ENCODE data around the gene HCFC2. TPM values are rescaled to one million over a fixed set of nuclear protein-coding genes. Genes with fewer than 3 reads are reported as not detected.

Gene HCFC2
- total and polyA plus RNA-seq, 8 donors = 2.9 to 50.1 (median 11.9) TPM

GRCh38 chr12:104142543-104142942 lies 78.2 kb downstream of the HCFC2 start:
- H3K9me3 ChIP-seq = no peaks in the 10 kb centered on the region
- TF ChIP-seq CTCF (IDR thresholded peaks at IDR 0.05) (no peak), POLR2AphosphoS5 (IDR thresholded peaks at IDR 0.05) (no peak), POLR2A (IDR thresholded peaks at IDR 0.05) (no peak), EP300 (IDR thresholded peaks at IDR 0.05) (no peak)
- DNase-seq = no peak
- WGBS, 5 donors = 83 to 85% (median 84%) methylated on average over 2 of the region's 2 CpGs
- H3K27me3 ChIP-seq = no peaks in the 10 kb centered on the region
- no peak overlapping the region for H3K4me3 ChIP-seq
- peaks cover 4 to 11% (median 8%) of the 10 kb centered on the region in 4 donors for H3K4me1 ChIP-seq
- H3K27ac ChIP-seq = no peak overlapping the region
- no peaks in the 10 kb centered on the region for H3K36me3 ChIP-seq
- intact Hi-C loops (cut with DNase I; ENCODE audit: low total_unique reads) = no loop called here

DNA sequence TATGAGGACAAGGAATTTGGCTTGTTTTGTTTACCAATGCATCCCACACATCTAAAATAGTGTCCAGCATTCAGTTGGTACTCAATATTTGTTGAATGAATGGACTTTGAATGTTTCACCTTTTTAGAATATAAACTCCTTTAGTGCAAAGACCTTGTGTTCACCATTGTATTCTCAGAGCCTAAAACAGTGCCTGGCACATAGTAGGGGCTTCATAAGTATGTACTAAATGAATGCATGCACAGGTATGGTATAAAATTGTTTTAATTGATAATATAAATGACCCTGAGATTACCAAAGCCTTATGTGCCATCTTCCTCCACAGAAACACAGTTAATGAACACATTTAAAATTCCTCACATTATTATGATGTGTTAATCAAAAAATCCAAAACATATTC lies 78.7 kb downstream of the HCFC2 start:
- DNase-seq = no peak
- H3K9me3 ChIP-seq = no peaks in the 10 kb centered on the region
- TF ChIP-seq EP300 (IDR thresholded peaks at IDR 0.05) (no peak), CTCF (IDR thresholded peaks at IDR 0.05) (no peak), POLR2AphosphoS5 (IDR thresholded peaks at IDR 0.05) (no peak), POLR2A (IDR thresholded peaks at IDR 0.05) (no peak)
- H3K36me3 ChIP-seq = no peaks in the 10 kb centered on the region
- intact Hi-C loops (cut with DNase I; ENCODE audit: low total_unique reads) = no loop called here
- no peak overlapping the region for H3K27ac ChIP-seq
- H3K27me3 ChIP-seq = no peaks in the 10 kb centered on the region
- no peak overlapping the region for H3K4me3 ChIP-seq
- peaks cover 4 to 11% (median 8%) of the 10 kb centered on the region in 4 donors for H3K4me1 ChIP-seq

GRCh38 chr12:104143918-104144317 lies 79.6 kb downstream of the HCFC2 start:
- Histone ChIP-seq H3K4me1 (peaks cover 0 to 5% (median 2%) of the 10 kb centered on the region in 4 donors), H3K9me3 (no peaks in the 10 kb centered on the region), H3K27ac (no peak overlapping the region), H3K36me3 (no peaks in the 10 kb centered on the region), H3K4me3 (no peak overlapping the region), H3K27me3 (no peaks in the 10 kb centered on the region)
- no peak for TF ChIP-seq EP300 (IDR thresholded peaks at IDR 0.05)
- TF ChIP-seq CTCF (IDR thresholded peaks at IDR 0.05) = no peak
- TF ChIP-seq POLR2A (IDR thresholded peaks at IDR 0.05) = no peak
- no peak for TF ChIP-seq POLR2AphosphoS5 (IDR thresholded peaks at IDR 0.05)
- intact Hi-C loops (cut with DNase I; ENCODE audit: low total_unique reads) = no loop called here
- 79 to 100% (median 86%) methylated on average over 1 of the region's 1 CpG for WGBS, 5 donors
- no peak for DNase-seq

DNA sequence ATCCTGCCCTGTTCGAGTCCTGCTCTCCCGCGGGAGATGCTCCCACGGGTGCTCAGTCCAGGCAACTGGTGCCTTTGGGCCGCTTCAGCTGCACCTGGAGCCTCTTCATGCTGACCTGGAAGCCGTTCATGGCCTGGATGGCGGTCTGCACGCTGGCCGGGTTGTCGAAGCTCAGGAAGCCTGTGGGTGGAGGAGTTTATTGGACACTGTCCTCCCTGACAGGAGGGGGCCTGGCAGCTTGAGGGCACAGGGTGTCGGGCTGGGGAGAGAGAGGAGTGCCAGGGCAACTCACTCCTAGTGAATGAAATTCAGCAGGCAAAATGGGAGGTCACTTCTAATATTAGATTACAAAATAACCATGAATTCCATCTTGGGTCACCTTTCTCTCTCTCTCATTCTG lies 83.0 kb downstream of the HCFC2 start:
- Histone ChIP-seq H3K9me3 (no peaks in the 10 kb centered on the region), H3K4me1 (no peaks in the 10 kb centered on the region), H3K27me3 (no peaks in the 10 kb centered on the region), H3K36me3 (no peaks in the 10 kb centered on the region), H3K27ac (no peak overlapping the region), H3K4me3 (no peak overlapping the region)
- DNase-seq = no peak
- WGBS, 5 donors = 86 to 91% (median 89%) methylated on average over 7 to 11 of the region's 11 CpGs
- intact Hi-C loops (cut with DNase I; ENCODE audit: low total_unique reads) = no loop called here
- no peak for TF ChIP-seq POLR2AphosphoS5 (IDR thresholded peaks at IDR 0.05)
- no peak for TF ChIP-seq EP300 (IDR thresholded peaks at IDR 0.05)
- no peak for TF ChIP-seq POLR2A (IDR thresholded peaks at IDR 0.05)
- TF ChIP-seq CTCF (IDR thresholded peaks at IDR 0.05) = no peak
